Thoracic aorta (tissue), 2 donors: ENCODE results near the gene CNGA2. TPM values are rescaled to one million over a fixed set of nuclear protein-coding genes. Genes with fewer than 3 reads are reported as not detected.

Experiments
- ATAC-seq: fragments of 150-250 bp; one replicate; pipeline ENCODE4 v1.8.0; 2017; ENCODE audit warnings: low read depth; ENCODE audit not compliant: insufficient number of reproducible peaks, low FRiP score
- DNase-seq: peaks from one replicate; pipeline ENCODE4 v3.0.0-alpha.2; 2020; ENCODE audit warnings: low spot score
- H3K27ac ChIP-seq, 2 donors: fragments of 200-600 bp; sonication (generic); 1 replicate in 1 of 2; 2 replicates in 1 of 2; pipeline ENCODE4 v1.5.1; 2016; ENCODE audit warnings: mild to moderate bottlenecking in 2 of 2, moderate library complexity in 2 of 2
- H3K27me3 ChIP-seq: fragments of 200-600 bp; sonication (generic); replicated peaks from 2 replicates; pipeline ENCODE4 v1.6.0; 2016; ENCODE audit warnings: mild to moderate bottlenecking; ENCODE audit not compliant: insufficient read depth
- H3K36me3 ChIP-seq: fragments of 200-600 bp; sonication (generic); one replicate; pipeline ENCODE4 v1.5.1; 2016
- H3K4me1 ChIP-seq, 2 donors: fragments of 200-600 bp; sonication (generic); 1 replicate in 1 of 2; 2 replicates in 1 of 2; pipeline versions ENCODE4 v1.5.1 to v1.6.0; 2016; ENCODE audit warnings: low read depth in 2 of 2, mild to moderate bottlenecking in 1 of 2; ENCODE audit not compliant: control insufficient read depth in 1 of 2
- H3K4me3 ChIP-seq: fragments of 200-600 bp; sonication (generic); 2 replicates; pipeline ENCODE4 v1.5.1; 2016; ENCODE audit warnings: mild to moderate bottlenecking
- H3K9me3 ChIP-seq: fragments of 200-600 bp; sonication (generic); 2 replicates; pipeline ENCODE4 v1.5.1; 2016
- CTCF ChIP-seq: fragments of 200-600 bp; sonication (generic); IDR thresholded peaks from one replicate; pipeline ENCODE4 v1.5.1; 2019; ENCODE audit warnings: antibody characterized with exemption
- total RNA-seq, 2 donors: library from RNA; depleted of rRNA; stranded (reverse); fragments of >200 nt; gene quantifications; one replicate each; pipeline versions ENCODE4 v1.1.0 to v1.2.3, GENCODE V29; 2016

Gene CNGA2
- total RNA-seq, 2 donors from 2014 or later, result not detected

DNA sequence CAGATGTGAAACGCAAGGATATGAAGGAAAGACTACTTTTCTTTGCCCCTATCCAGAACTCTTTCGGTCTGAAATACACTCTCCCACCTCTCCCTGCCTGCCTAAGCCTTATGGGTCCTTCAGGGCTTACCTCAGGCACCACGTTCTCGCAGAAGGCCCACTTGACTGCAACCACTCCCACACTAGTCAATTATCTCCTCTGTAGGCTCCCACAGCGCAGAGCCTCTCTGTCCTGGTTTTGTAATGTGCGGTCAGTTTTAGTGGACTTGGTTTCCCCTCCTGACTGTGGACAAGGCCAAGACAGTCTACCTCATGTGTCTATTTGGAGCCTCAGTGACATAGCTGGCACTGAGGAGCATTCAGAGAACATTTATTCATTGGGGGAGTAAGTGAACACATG is 11.1 kb downstream of the CNGA2 start:
- Histone ChIP-seq H3K27ac (no peak overlapping the region), H3K4me3 (no peak overlapping the region), H3K9me3 (no peaks in the 10 kb centered on the region), H3K27me3 (no peaks in the 10 kb centered on the region), H3K36me3 (no peaks in the 10 kb centered on the region), H3K4me1 (no peaks in the 10 kb centered on the region)
- DNase-seq, result no peak
- ATAC-seq, result no peak
- no peak for TF ChIP-seq CTCF

DNA sequence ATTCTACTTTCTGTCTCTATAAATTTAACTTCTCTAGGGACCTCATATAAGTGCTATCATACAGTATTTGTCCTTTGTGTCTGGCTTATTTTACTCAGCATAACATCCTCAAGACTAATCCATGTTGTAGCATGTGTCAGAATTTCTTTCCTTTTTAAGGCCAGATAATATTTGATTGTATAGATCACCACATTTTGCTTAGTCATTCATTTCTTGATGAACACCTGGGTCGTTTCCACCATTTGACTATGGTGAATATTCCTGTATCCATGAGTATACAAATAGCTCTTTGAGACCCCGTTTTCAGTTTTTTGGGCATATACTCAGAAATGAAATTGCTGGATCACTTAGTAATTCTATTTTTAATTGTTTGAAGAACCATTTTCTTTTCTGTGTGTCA is 12.0 kb downstream of the CNGA2 start:
- ATAC-seq (no peak), DNase-seq (no peak)
- Histone ChIP-seq H3K36me3 (no peaks in the 10 kb centered on the region), H3K4me3 (no peak overlapping the region), H3K27ac (no peak overlapping the region), H3K9me3 (no peaks in the 10 kb centered on the region), H3K27me3 (no peaks in the 10 kb centered on the region), H3K4me1 (no peaks in the 10 kb centered on the region)
- no peak for TF ChIP-seq CTCF

DNA sequence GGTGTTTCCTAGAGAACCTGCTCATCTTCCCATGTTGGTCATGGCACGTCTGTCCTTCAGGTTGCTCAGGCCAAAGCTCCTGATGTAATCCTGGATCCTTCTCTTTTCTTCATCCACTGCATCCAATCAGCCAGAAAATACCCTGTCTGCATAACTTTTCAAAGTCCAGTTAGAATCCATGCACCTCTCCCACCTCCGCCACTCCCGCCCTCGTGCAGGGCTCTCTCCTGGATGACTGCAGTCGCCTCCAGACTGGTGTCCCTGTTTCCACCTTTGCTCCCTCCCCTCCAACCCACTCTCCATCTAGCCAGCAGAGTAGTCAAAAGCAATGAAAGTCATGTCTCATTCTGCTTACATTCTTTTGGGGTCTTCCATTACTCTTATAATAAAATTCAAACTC is 16.0 kb downstream of the CNGA2 start:
- H3K27me3 ChIP-seq, result no peaks in the 10 kb centered on the region
- H3K9me3 ChIP-seq, result no peaks in the 10 kb centered on the region
- H3K27ac ChIP-seq, result no peak overlapping the region
- H3K4me3 ChIP-seq, result no peak overlapping the region
- ATAC-seq (no peak), DNase-seq (no peak)
- no peak for TF ChIP-seq CTCF
- H3K4me1 ChIP-seq, result peaks cover 0 to 17% of the 10 kb centered on the region in 2 donors
- H3K36me3 ChIP-seq, result no peaks in the 10 kb centered on the region

- Histone ChIP-seq H3K27me3 (no peaks in the 10 kb centered on the region), H3K4me1 (peaks cover 0 to 17% of the 10 kb centered on the region in 2 donors), H3K9me3 (no peaks in the 10 kb centered on the region), H3K27ac (no peak overlapping the region), H3K4me3 (no peak overlapping the region), H3K36me3 (no peaks in the 10 kb centered on the region)
- ATAC-seq (no peak), DNase-seq (no peak)
- no peak for TF ChIP-seq CTCF
These were observed 18.3 kb downstream of the CNGA2 start for GRCh38 chrX:151752847-151753246.

DNA sequence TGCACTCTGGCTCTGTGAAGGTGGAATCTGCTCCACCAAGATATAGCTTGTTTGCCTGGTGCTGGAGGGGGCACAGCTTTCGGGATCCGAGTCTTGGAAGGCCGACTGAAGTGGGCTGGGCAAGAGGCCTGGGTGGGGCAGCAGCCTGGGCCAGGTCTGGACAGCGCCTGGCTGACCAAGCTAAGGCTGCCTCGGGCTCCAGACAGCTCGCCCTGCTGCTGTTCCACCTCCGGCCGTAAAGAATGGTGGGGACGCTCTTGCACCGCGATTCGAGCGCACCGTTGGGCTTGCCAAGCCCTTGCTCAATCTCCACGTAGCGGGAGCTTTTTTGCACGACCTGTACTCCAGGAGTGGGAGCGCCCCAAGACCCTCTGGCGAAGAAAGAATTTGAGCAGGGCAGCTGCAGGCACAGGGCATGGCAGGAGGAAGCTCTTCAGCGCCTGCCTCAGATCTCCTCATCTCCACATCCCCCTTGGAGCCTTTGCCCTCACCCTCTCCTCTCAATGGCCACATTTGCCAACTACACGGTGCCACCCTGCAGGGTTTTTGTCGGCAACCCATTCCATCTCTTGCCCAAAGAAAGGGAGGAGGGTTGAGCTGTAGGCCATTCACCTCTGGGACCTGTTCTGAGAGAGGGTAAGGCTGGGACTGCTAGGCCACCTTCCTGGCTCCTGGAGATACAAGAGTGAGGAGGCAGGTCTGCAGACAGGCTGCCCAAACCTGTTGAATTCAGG is 18.9 kb downstream of the CNGA2 start:
- ATAC-seq (no peak), DNase-seq (no peak)
- Histone ChIP-seq H3K36me3 (no peaks in the 10 kb centered on the region), H3K4me1 (peaks cover 0 to 17% of the 10 kb centered on the region in 2 donors), H3K27me3 (no peaks in the 10 kb centered on the region), H3K9me3 (no peaks in the 10 kb centered on the region), H3K4me3 (no peak overlapping the region), H3K27ac (no peak overlapping the region)
- peak; percentile 79 for TF ChIP-seq CTCF
